Endothelial cell of umbilical vein (primary cell): Measurements from ENCODE around the gene ARL8A.

Experiments used
- EZH2 ChIP-seq: IDR thresholded peaks from 2 replicates; pipeline ENCODE4 v1.6.1; 2012; ENCODE audit warnings: borderline replicate concordance, low read depth, mild to moderate bottlenecking, moderate library complexity, low read length, inconsistent platforms; ENCODE audit not compliant: severe bottlenecking
- GATA2 ChIP-seq: IDR thresholded peaks from 2 replicates; pipeline ENCODE4 v1.7.0; 2011; ENCODE audit warnings: low read depth, mild to moderate bottlenecking, moderate library complexity, mixed read lengths, low read length; ENCODE audit not compliant: insufficient read length, insufficient read depth
- JUN ChIP-seq: IDR thresholded peaks from 2 replicates; pipeline ENCODE4 v1.6.1; 2011; ENCODE audit warnings: borderline replicate concordance, low read depth; ENCODE audit not compliant: insufficient read length, insufficient read depth
- MYC ChIP-seq: IDR thresholded peaks from one replicate; pipeline ENCODE4 v1.6.1; 2011; ENCODE audit warnings: mild to moderate bottlenecking, low read depth, low read length
- POLR2A ChIP-seq: IDR thresholded peaks from 2 replicates; pipeline ENCODE4 v1.6.1; 2012; ENCODE audit warnings: low read depth, mild to moderate bottlenecking, control low read depth, low read length
- POLR2AphosphoS5 ChIP-seq: IDR thresholded peaks from 2 replicates; pipeline ENCODE4 v1.6.1; 2012; ENCODE audit warnings: low read depth, mild to moderate bottlenecking, control low read depth, low read length, moderate library complexity; ENCODE audit not compliant: insufficient read depth
- TF ChIP-seq, protein P1 (sequence below), 2 donors: IDR thresholded peaks; 1 replicate in 1 of 2; 2 replicates in 1 of 2; pipeline ENCODE4 v1.5.1; 2011; ENCODE audit warnings: low read length in 2 of 2, mild to moderate bottlenecking in 2 of 2, moderate library complexity in 2 of 2, control low read depth in 1 of 2, inconsistent platforms in 1 of 2, low read depth in 1 of 2; ENCODE audit not compliant: insufficient read depth in 1 of 2; ENCODE audit errors: extremely low read depth in 1 of 2
- TF ChIP-seq, protein P2 (sequence below): IDR thresholded peaks from 2 replicates; pipeline ENCODE4 v1.6.1; 2011; ENCODE audit not compliant: insufficient read depth, insufficient read length

DNA sequence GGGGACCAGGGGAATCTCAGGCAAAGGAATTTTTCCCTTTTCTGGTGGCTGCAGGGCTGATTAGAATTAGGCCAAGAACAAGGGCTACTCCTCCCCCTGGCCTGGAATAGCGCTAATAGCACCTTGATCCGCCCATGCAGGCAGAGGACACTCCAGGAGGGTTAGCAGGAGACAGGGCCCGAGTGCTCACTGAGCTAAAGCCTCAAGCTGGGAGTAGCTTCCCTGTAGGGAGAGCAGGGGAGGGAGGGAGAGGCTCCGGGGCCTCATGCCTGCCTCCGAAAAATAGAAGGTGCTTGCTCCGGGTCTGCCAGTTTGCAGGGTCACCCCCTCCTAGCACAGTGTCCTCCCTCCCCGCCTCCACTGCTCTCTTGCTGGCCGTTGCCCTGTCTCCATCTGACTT, 12.1 kb upstream of the ARL8A start:
- TF ChIP-seq, protein P1, sequence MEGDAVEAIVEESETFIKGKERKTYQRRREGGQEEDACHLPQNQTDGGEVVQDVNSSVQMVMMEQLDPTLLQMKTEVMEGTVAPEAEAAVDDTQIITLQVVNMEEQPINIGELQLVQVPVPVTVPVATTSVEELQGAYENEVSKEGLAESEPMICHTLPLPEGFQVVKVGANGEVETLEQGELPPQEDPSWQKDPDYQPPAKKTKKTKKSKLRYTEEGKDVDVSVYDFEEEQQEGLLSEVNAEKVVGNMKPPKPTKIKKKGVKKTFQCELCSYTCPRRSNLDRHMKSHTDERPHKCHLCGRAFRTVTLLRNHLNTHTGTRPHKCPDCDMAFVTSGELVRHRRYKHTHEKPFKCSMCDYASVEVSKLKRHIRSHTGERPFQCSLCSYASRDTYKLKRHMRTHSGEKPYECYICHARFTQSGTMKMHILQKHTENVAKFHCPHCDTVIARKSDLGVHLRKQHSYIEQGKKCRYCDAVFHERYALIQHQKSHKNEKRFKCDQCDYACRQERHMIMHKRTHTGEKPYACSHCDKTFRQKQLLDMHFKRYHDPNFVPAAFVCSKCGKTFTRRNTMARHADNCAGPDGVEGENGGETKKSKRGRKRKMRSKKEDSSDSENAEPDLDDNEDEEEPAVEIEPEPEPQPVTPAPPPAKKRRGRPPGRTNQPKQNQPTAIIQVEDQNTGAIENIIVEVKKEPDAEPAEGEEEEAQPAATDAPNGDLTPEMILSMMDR (IDR thresholded peaks at IDR 0.05; ENCODE audit: extremely low read depth in 1 of 2, insufficient read depth in 1 of 2, low read depth in 1 of 2, low read length in 2 of 2), result no peak
- no peak for TF ChIP-seq GATA2
- TF ChIP-seq EZH2, result no peak
- TF ChIP-seq POLR2AphosphoS5, result no peak
- no peak for TF ChIP-seq POLR2A
- no peak for TF ChIP-seq MYC
- TF ChIP-seq JUN, result no peak
- TF ChIP-seq, protein P2, sequence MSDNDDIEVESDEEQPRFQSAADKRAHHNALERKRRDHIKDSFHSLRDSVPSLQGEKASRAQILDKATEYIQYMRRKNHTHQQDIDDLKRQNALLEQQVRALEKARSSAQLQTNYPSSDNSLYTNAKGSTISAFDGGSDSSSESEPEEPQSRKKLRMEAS, result no peak
